ENCODE measurements around the gene SYTL3.

SYTL3 gene

GRCh38 chr6:158628542-158628941 lies 21.3 kb upstream of the SYTL3 start:
- H3K4me1 ChIP-seq (ENCODE audit: insufficient read depth, low read length, severe bottlenecking) = peaks cover 11% of the 10 kb centered on the region
- no peak overlapping the region for H3K27ac ChIP-seq (ENCODE audit: low read depth, low read length, poor library complexity, severe bottlenecking)
- H3K79me2 ChIP-seq (ENCODE audit: insufficient read depth, low read length) = no peaks in the 10 kb centered on the region
- H3F3A ChIP-seq (ENCODE audit: insufficient read depth, low read length) = no peaks in the 10 kb centered on the region
- H3K27me3 ChIP-seq (ENCODE audit: insufficient read depth, low read length) = no peaks in the 10 kb centered on the region
- peaks cover 34% of the 10 kb centered on the region; the same call in 1 of the 2 replicates for H3K36me3 ChIP-seq (ENCODE audit: insufficient read depth, low read length)
- no peak overlapping the region for H2AFZ ChIP-seq (ENCODE audit: low read length)
- no peak overlapping the region for H3K9ac ChIP-seq (ENCODE audit: low read length)
- H3K9me2 ChIP-seq (ENCODE audit: low read depth, low read length) = no peaks in the 10 kb centered on the region
- no peaks in the 10 kb centered on the region for H4K20me1 ChIP-seq (ENCODE audit: insufficient read depth, low read length)
- H3K4me2 ChIP-seq (ENCODE audit: low read length) = no peak overlapping the region
- no peak overlapping the region for H3K4me3 ChIP-seq (ENCODE audit: low read depth, low read length, poor library complexity, severe bottlenecking)
- no peaks in the 10 kb centered on the region for H3K9me3 ChIP-seq (ENCODE audit: low read length)
- TF ChIP-seq EZH2 (IDR thresholded peaks at IDR 0.05; ENCODE audit: borderline replicate concordance, low read length) = no peak
- TF ChIP-seq, protein P1, sequence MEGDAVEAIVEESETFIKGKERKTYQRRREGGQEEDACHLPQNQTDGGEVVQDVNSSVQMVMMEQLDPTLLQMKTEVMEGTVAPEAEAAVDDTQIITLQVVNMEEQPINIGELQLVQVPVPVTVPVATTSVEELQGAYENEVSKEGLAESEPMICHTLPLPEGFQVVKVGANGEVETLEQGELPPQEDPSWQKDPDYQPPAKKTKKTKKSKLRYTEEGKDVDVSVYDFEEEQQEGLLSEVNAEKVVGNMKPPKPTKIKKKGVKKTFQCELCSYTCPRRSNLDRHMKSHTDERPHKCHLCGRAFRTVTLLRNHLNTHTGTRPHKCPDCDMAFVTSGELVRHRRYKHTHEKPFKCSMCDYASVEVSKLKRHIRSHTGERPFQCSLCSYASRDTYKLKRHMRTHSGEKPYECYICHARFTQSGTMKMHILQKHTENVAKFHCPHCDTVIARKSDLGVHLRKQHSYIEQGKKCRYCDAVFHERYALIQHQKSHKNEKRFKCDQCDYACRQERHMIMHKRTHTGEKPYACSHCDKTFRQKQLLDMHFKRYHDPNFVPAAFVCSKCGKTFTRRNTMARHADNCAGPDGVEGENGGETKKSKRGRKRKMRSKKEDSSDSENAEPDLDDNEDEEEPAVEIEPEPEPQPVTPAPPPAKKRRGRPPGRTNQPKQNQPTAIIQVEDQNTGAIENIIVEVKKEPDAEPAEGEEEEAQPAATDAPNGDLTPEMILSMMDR (IDR thresholded peaks at IDR 0.05; ENCODE audit: low read length) = no peak

- TF ChIP-seq, protein P1 (IDR thresholded peaks at IDR 0.05; ENCODE audit: low read length) = peak; percentile 56
- TF ChIP-seq EZH2 (IDR thresholded peaks at IDR 0.05; ENCODE audit: borderline replicate concordance, low read length) = no peak
- Histone ChIP-seq H3K36me3 (ENCODE audit: insufficient read depth, low read length) (peaks cover 41% of the 10 kb centered on the region; the same call in 1 of the 2 replicates), H3K9ac (ENCODE audit: low read length) (no peak overlapping the region), H3F3A (ENCODE audit: insufficient read depth, low read length) (no peaks in the 10 kb centered on the region), H3K79me2 (ENCODE audit: insufficient read depth, low read length) (no peaks in the 10 kb centered on the region), H3K4me1 (ENCODE audit: insufficient read depth, low read length, severe bottlenecking) (peaks cover 11% of the 10 kb centered on the region), H3K4me3 (ENCODE audit: low read depth, low read length, poor library complexity, severe bottlenecking) (no peak overlapping the region), H2AFZ (ENCODE audit: low read length) (no peak overlapping the region), H3K9me3 (ENCODE audit: low read length) (no peaks in the 10 kb centered on the region), H3K27ac (ENCODE audit: low read depth, low read length, poor library complexity, severe bottlenecking) (no peak overlapping the region), H3K9me2 (ENCODE audit: low read depth, low read length) (no peaks in the 10 kb centered on the region), H4K20me1 (ENCODE audit: insufficient read depth, low read length) (no peaks in the 10 kb centered on the region), H3K27me3 (ENCODE audit: insufficient read depth, low read length) (no peaks in the 10 kb centered on the region), H3K4me2 (ENCODE audit: low read length) (no peak overlapping the region)
Observed at GRCh38 chr6:158629367-158630221, 20.3 kb upstream of the SYTL3 start.

DNA sequence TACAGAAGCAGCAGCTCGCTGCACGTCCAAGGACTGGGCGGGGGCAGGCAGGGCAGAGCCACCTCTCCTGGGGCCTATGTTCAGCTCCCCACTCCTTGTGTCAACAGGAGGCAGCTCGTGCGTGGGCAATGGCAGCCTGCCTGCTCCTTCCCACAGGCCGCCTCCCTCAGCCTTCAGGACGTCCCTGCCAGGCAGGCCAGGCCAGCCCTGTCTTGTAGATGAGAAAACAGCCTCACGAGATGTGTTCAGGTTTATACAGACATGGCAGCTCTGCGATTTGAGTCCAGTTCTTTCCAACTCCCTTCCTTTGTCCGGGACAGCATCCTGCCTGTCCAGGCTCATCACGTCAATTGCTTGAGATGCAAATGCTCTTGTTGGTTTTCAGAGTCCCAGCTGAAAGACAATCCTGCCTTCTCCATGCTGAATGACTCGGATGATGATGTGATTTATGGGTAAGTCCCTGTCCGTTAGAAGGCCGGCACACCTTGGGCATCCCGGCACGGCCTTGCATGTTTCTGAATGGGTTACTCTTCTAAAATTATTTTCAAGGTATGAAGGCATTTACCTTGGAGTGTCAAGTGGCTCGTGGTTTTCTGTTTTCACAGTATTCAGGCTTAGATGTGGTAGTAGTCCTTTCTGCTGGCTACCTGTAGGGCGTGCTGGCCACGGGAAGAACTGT lies 18.8 kb upstream of the SYTL3 start:
- Histone ChIP-seq H3K9ac (ENCODE audit: low read length) (no peak overlapping the region), H4K20me1 (ENCODE audit: insufficient read depth, low read length) (no peaks in the 10 kb centered on the region), H2AFZ (ENCODE audit: low read length) (no peak overlapping the region), H3K79me2 (ENCODE audit: insufficient read depth, low read length) (no peaks in the 10 kb centered on the region), H3K4me3 (ENCODE audit: low read depth, low read length, poor library complexity, severe bottlenecking) (no peak overlapping the region), H3F3A (ENCODE audit: insufficient read depth, low read length) (no peaks in the 10 kb centered on the region), H3K27ac (ENCODE audit: low read depth, low read length, poor library complexity, severe bottlenecking) (no peak overlapping the region), H3K9me3 (ENCODE audit: low read length) (no peaks in the 10 kb centered on the region), H3K27me3 (ENCODE audit: insufficient read depth, low read length) (no peaks in the 10 kb centered on the region), H3K9me2 (ENCODE audit: low read depth, low read length) (no peaks in the 10 kb centered on the region), H3K36me3 (ENCODE audit: insufficient read depth, low read length) (peaks cover 47% of the 10 kb centered on the region; the same call in 1 of the 2 replicates), H3K4me1 (ENCODE audit: insufficient read depth, low read length, severe bottlenecking) (peaks cover 11% of the 10 kb centered on the region), H3K4me2 (ENCODE audit: low read length) (no peak overlapping the region)
- TF ChIP-seq, protein P1 (IDR thresholded peaks at IDR 0.05; ENCODE audit: low read length) = no peak
- no peak for TF ChIP-seq EZH2 (IDR thresholded peaks at IDR 0.05; ENCODE audit: borderline replicate concordance, low read length)
